ENCODE results near the gene AHSP. TPM values are rescaled to one million over a fixed set of nuclear protein-coding genes. Genes with fewer than 3 reads are reported as not detected.

The AHSP gene
- total and polyA plus RNA-seq, 4 donors: 0.30 to 47.8 TPM; not detected in 2

DNA sequence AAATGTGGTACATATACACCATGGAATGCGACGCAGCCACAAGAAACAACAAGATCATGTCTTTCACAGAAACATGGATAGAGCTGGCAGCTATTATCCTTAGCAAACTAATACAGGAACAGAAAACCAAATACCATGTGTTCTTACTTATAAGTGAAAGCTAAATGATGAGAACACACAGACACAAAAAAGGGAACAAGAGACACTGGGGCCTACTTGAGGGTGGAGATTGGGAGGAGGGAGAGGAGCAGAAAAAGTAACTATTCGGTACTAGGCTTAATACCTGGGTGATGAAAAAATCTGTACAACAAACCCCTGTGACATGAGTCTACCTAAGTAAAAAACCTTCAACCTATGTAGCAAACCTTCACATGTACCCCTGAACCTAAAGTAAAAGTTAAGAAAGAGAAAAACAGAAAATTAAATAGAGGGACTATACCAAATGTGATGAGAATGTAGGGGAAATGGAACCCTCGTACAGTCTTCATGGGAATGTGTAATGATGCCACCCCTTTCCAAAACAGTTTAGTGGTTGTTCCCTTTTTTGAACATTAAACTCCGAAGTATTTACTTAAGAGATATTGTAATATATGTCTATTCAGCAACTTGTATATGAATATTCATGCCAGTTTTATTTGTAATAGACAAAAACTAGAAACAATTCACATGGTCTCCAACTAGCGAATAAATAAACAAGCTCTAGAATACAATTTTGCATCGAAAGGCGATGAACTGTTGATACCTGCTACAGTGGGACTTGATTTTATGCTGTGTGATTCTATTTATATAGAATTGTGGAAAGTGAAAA lies 33.9 kb downstream of the AHSP start:
- no peak overlapping the region for H3K4me3 ChIP-seq
- ATAC-seq (ENCODE audit: insufficient read depth, low FRiP score): no peak
- H3K9me3 ChIP-seq (ENCODE audit: control insufficient read depth in 4 of 4, insufficient read depth in 3 of 4, low read length in 3 of 4): no peaks in the 10 kb centered on the region
- H3K9ac ChIP-seq (ENCODE audit: insufficient read depth in 1 of 2, low read length in 2 of 2): no peak overlapping the region
- peaks cover 0 to 14% (median 0%) of the 10 kb centered on the region in 3 donors for H3K27me3 ChIP-seq (ENCODE audit: control insufficient read depth in 3 of 3, insufficient read depth in 3 of 3, low read length in 2 of 3)
- TF ChIP-seq, protein P1, sequence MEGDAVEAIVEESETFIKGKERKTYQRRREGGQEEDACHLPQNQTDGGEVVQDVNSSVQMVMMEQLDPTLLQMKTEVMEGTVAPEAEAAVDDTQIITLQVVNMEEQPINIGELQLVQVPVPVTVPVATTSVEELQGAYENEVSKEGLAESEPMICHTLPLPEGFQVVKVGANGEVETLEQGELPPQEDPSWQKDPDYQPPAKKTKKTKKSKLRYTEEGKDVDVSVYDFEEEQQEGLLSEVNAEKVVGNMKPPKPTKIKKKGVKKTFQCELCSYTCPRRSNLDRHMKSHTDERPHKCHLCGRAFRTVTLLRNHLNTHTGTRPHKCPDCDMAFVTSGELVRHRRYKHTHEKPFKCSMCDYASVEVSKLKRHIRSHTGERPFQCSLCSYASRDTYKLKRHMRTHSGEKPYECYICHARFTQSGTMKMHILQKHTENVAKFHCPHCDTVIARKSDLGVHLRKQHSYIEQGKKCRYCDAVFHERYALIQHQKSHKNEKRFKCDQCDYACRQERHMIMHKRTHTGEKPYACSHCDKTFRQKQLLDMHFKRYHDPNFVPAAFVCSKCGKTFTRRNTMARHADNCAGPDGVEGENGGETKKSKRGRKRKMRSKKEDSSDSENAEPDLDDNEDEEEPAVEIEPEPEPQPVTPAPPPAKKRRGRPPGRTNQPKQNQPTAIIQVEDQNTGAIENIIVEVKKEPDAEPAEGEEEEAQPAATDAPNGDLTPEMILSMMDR (IDR thresholded peaks at IDR 0.05; ENCODE audit: control extremely low read depth, extremely low read depth): no peak
- no peaks in the 10 kb centered on the region for H3K36me3 ChIP-seq (ENCODE audit: control insufficient read depth in 4 of 4, insufficient read depth in 4 of 4, low read length in 4 of 4)
- no peak overlapping the region for H3K27ac ChIP-seq (ENCODE audit: low read depth in 1 of 2, low read length in 1 of 2)
- H3K4me1 ChIP-seq (ENCODE audit: control insufficient read depth in 5 of 5, insufficient read depth in 5 of 5, low read length in 5 of 5): no peaks in the 10 kb centered on the region
- 80 to 81% methylated on average over 8 of the region's 8 CpGs for WGBS, 2 donors
- DNase-seq: no peak

DNA sequence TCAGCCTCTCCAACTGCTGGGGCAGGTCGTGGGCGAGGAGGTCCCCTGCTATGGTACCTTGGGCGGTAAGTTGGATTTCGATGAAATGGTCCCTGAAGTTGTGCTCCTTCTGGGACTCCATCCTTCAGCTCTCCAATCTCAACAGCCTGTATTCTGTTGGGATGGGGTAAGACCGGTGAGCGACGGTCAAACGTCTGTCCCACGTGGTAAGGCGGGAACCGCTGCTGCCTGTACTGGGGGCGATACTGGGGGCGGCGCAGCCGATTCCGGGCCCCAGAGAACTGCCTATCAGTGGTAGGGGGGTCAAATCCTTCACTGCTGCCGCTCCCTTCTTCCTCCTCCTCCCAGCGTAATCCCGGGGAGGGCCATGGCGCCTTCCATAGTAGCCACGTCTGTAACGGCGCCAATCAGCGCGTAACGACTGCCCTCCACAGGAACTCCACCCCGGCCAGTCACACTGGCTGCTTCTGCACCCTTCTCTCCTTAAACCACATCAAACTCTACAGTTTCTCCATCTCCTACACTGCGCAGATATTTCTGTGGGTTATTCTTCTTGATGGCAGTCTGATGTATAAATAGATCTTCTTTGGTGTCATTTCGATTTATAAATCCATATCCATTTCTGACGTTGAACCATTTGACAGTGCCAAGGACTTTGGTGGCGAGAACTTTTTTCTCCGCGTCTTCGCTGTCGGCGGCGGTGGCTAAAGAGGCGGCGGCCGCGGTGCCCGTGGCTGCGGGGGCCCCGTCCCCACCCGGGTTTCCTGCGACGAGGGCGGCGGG lies 41.1 kb downstream of the AHSP start:
- peak; percentile 50 to 65 (median 53) for DNase-seq
- TF ChIP-seq, protein P1 (IDR thresholded peaks at IDR 0.05; ENCODE audit: control extremely low read depth, extremely low read depth): no peak
- no peaks in the 10 kb centered on the region for H3K9me3 ChIP-seq (ENCODE audit: control insufficient read depth in 4 of 4, insufficient read depth in 3 of 4, low read length in 3 of 4)
- no peak overlapping the region for H3K27ac ChIP-seq (ENCODE audit: low read depth in 1 of 2, low read length in 1 of 2)
- WGBS, 2 donors: 9 to 13% methylated on average over 49 of the region's 49 CpGs
- peak; percentile 58 for ATAC-seq (ENCODE audit: insufficient read depth, low FRiP score)
- H3K9ac ChIP-seq (ENCODE audit: insufficient read depth in 1 of 2, low read length in 2 of 2): no peak overlapping the region
- H3K27me3 ChIP-seq (ENCODE audit: control insufficient read depth in 3 of 3, insufficient read depth in 3 of 3, low read length in 2 of 3): peaks cover 0 to 46% (median 20%) of the 10 kb centered on the region in 3 donors
- H3K4me1 ChIP-seq (ENCODE audit: control insufficient read depth in 5 of 5, insufficient read depth in 5 of 5, low read length in 5 of 5): peaks cover 0 to 4% (median 0%) of the 10 kb centered on the region in 5 donors
- H3K4me3 ChIP-seq: peak overlapping the region; percentile 5
- no peaks in the 10 kb centered on the region for H3K36me3 ChIP-seq (ENCODE audit: control insufficient read depth in 4 of 4, insufficient read depth in 4 of 4, low read length in 4 of 4)

DNA sequence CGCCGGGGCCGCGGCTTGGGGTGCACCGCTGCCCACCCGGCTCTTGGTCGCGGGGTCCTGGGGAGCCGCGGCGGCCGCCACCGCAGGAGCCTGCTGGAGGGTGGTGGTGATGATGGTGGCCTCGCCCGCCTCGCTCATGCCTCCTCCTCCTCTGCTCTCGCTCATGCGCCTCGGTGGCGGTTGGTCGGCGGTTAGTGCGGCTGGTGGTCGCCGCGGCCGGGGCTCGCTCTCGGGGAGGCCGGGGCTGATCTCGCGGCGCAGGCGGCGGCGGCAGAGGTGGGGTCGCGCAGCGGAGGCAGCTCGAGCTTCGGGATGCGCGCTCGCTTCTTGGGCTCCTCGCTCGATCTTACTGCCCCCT lies 41.6 kb downstream of the AHSP start:
- Histone ChIP-seq H3K9me3 (ENCODE audit: control insufficient read depth in 4 of 4, insufficient read depth in 3 of 4, low read length in 3 of 4) (no peaks in the 10 kb centered on the region), H3K9ac (ENCODE audit: insufficient read depth in 1 of 2, low read length in 2 of 2) (no peak overlapping the region), H3K36me3 (ENCODE audit: control insufficient read depth in 4 of 4, insufficient read depth in 4 of 4, low read length in 4 of 4) (no peaks in the 10 kb centered on the region), H3K27me3 (ENCODE audit: control insufficient read depth in 3 of 3, insufficient read depth in 3 of 3, low read length in 2 of 3) (peaks cover 0 to 43% (median 20%) of the 10 kb centered on the region in 3 donors), H3K27ac (ENCODE audit: low read depth in 1 of 2, low read length in 1 of 2) (no peak overlapping the region), H3K4me1 (ENCODE audit: control insufficient read depth in 5 of 5, insufficient read depth in 5 of 5, low read length in 5 of 5) (peaks cover 0 to 4% (median 0%) of the 10 kb centered on the region in 5 donors), H3K4me3 (peak overlapping the region; percentile 5)
- no peak for ATAC-seq (ENCODE audit: insufficient read depth, low FRiP score)
- TF ChIP-seq, protein P1 (IDR thresholded peaks at IDR 0.05; ENCODE audit: control extremely low read depth, extremely low read depth): no peak
- 0 to 2% methylated on average over 26 to 46 of the region's 46 CpGs for WGBS, 2 donors
- DNase-seq: peak in 2 of 3 donors; percentile 8 to 14

Measured in lung (tissue), 12 donors.